NCI-H2081 (cell line): ENCODE results near the gene TMEM266.

Source experiments
- DNase-seq, 2 experiments: peaks; one replicate each; lab custom pipeline; 2025; lab: John Stamatoyannopoulos, UW

TMEM266 gene

GRCh38 chr15:76162784-76163456 lies 103.1 kb downstream of the TMEM266 start:
- DNase-seq, result no peak

GRCh38 chr15:76163457-76164295 lies 103.9 kb downstream of the TMEM266 start:
- DNase-seq, result no peak

GRCh38 chr15:76164602-76165001 lies 104.8 kb downstream of the TMEM266 start:
- no peak for DNase-seq

GRCh38 chr15:76165951-76166350 lies 106.2 kb downstream of the TMEM266 start:
- DNase-seq, result no peak

GRCh38 chr15:76168237-76168984 lies 108.6 kb downstream of the TMEM266 start:
- no peak for DNase-seq

- DNase-seq, result no peak
Measured at GRCh38 chr15:76169018-76169417, 109.2 kb downstream of the TMEM266 start.

- no peak for DNase-seq
Measured at GRCh38 chr15:76169911-76170800, 110.4 kb downstream of the TMEM266 start.

GRCh38 chr15:76172782-76173181 lies 113.0 kb downstream of the TMEM266 start:
- no peak for DNase-seq

- DNase-seq, result no peak
Measured at GRCh38 chr15:76173317-76173834, 113.6 kb downstream of the TMEM266 start.

GRCh38 chr15:76174654-76175053 lies 114.9 kb downstream of the TMEM266 start:
- no peak for DNase-seq

- DNase-seq, result no peak
Measured at GRCh38 chr15:76175442-76175841, 115.7 kb downstream of the TMEM266 start.

GRCh38 chr15:76176059-76176458 lies 116.3 kb downstream of the TMEM266 start:
- DNase-seq, result no peak

GRCh38 chr15:76176487-76177085 lies 116.8 kb downstream of the TMEM266 start:
- no peak for DNase-seq

GRCh38 chr15:76177491-76178040 lies 117.8 kb downstream of the TMEM266 start:
- no peak for DNase-seq

- DNase-seq, result no peak
Measured at GRCh38 chr15:76178296-76179000, 118.7 kb downstream of the TMEM266 start.

- no peak for DNase-seq
Measured at GRCh38 chr15:76179023-76179422, 119.2 kb downstream of the TMEM266 start.

- DNase-seq, result no peak
Measured at GRCh38 chr15:76180321-76180720, 120.5 kb downstream of the TMEM266 start.

- no peak for DNase-seq
Measured at GRCh38 chr15:76181705-76182107, 121.9 kb downstream of the TMEM266 start.

- DNase-seq, result no peak
Measured at GRCh38 chr15:76183930-76184649, 124.3 kb downstream of the TMEM266 start.
